Astrocyte (in vitro differentiated cells and primary cell): ENCODE results near the gene KANK4.

Experiments
- CTCF ChIP-seq: IDR thresholded peaks from 2 replicates; pipeline ENCODE4 v1.5.1; 2011; ENCODE audit warnings: low read depth, mild to moderate bottlenecking, inconsistent platforms, low read length, moderate library complexity; ENCODE audit not compliant: insufficient read depth
- EZH2 ChIP-seq: IDR thresholded peaks from 2 replicates; pipeline ENCODE4 v1.6.1; 2012; ENCODE audit warnings: mild to moderate bottlenecking, low read length, inconsistent platforms; ENCODE audit not compliant: insufficient read depth

GRCh38 chr1:62343911-62344310, 24.7 kb upstream of the KANK4 start:
- TF ChIP-seq EZH2 (no peak), CTCF (no peak)
